C4-2B (cell line): ENCODE measurements around the gene PFKL.

Experiments
- H3K27ac ChIP-seq: fragments of 450-650 bp; 2 replicates; pipeline ENCODE4 v1.5.1; 2017
- CTCF ChIP-seq: fragments of 450-650 bp; conservative IDR thresholded peaks from 2 replicates; pipeline ENCODE4 v1.5.1; 2017; ENCODE audit warnings: mild to moderate bottlenecking
- ZFX ChIP-seq: fragments of 450-650 bp; IDR thresholded peaks from 2 replicates; pipeline ENCODE4 v1.6.1; 2017

Gene PFKL

GRCh38 chr21:44375761-44376241, 75.9 kb downstream of the PFKL start:
- no peak overlapping the region for H3K27ac ChIP-seq
- TF ChIP-seq ZFX (no peak), CTCF (no peak)

DNA sequence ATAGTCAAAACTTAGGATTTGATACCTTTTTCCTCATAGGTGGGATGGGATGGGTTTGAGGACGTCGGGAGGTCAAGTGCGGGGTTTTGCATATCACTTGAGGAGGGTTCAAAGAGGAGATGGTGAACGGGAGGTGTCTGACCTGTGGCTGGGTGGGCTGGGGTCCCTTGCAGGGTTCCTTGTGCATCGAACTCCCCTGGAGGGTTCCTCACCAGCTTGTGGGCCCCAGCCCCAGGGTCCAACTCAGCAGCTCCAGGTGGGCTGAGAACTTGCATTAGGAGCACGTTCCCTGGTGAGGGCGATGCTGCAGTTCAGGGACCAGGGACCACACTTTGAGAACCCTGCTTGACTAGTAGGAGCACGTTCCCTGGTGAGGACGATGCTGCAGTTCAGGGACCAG, 76.8 kb downstream of the PFKL start:
- TF ChIP-seq ZFX (no peak), CTCF (no peak)
- no peak overlapping the region for H3K27ac ChIP-seq
